ENCODE data around the gene AQP10.
"Not testable (repeated sequence)": the region's sequence is repeated elsewhere in the genome, so short reads cannot be mapped to it uniquely, and the experiment has no call there.

AQP10 gene

GRCh38 chr1:154295408-154296235 lies 25.3 kb upstream of the AQP10 start:
- DNase-seq (ENCODE audit: low read depth), result no peak
- TF ChIP-seq CTCF (IDR thresholded peaks at IDR 0.05; ENCODE audit: low read depth, low read length, missing control alignments), result no peak
- no peak overlapping the region for H3K4me3 ChIP-seq (ENCODE audit: low read depth, low read length)

- DNase-seq (ENCODE audit: low read depth), result no peak
- TF ChIP-seq CTCF (IDR thresholded peaks at IDR 0.05; ENCODE audit: low read depth, low read length, missing control alignments), result no peak
- H3K4me3 ChIP-seq (ENCODE audit: low read depth, low read length), result no peak overlapping the region
These were observed 19.3 kb upstream of the AQP10 start for GRCh38 chr1:154301582-154301981.

DNA sequence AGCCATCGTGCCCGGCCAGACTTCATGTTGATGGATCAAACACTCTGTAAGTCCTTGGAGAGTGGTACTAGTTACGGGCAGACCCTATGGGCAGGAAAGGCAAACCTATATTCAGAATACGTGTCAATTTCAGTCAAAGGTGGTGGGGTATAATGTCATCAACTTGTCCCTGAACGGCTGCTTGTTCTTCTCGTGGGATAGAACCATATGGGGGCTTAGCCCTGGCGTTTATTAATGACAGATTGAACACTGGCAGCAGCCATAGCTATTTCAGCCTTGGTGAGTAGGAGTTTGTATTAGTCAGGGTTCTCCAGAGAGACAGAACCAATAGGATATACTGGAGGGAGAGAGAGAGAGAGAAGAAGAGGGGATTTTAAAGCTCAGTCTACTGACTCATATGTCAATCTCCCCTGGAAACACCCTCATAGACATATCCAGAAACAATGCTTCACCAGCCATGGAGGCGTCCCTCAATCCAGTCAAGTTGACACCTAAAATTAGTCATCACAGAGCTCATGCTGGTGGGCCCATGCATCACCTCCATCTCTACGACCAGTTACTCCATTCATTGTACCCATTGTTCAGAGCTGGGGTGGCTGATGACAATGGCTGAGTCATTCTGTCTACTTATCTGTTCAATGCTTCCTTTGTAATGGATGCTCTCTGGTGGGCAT lies 16.1 kb upstream of the AQP10 start:
- H3K4me3 ChIP-seq (ENCODE audit: low read depth, low read length), result no peak overlapping the region
- no peak for TF ChIP-seq CTCF (IDR thresholded peaks at IDR 0.05; ENCODE audit: low read depth, low read length, missing control alignments)
- DNase-seq (ENCODE audit: low read depth), result no peak

DNA sequence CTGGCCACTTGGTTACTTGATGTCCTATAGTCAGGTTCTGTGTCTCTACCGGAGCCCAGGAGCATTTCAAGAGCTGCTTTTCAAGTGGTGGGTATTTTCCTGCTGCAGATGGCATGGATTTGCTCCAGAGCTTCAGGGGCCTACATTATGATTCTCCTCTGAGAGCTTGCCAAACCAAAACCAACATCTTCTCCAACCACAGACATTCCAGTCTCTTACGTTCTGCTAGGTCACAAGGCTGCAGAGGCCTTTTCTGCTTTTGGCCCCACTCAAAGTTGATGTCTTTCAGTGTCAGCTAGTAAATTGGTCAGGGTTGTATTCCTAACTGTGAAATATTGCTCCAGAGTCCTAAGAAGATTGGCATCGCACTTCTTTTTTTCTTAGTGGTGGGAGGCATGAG lies 14.7 kb upstream of the AQP10 start:
- no peak for TF ChIP-seq CTCF (IDR thresholded peaks at IDR 0.05; ENCODE audit: low read depth, low read length, missing control alignments)
- no peak for DNase-seq (ENCODE audit: low read depth)
- H3K4me3 ChIP-seq (ENCODE audit: low read depth, low read length), result no peak overlapping the region

GRCh38 chr1:154307670-154308270 lies 13.1 kb upstream of the AQP10 start:
- H3K4me3 ChIP-seq (ENCODE audit: low read depth, low read length); DNase-seq (ENCODE audit: low read depth): not testable (repeated sequence)

DNA sequence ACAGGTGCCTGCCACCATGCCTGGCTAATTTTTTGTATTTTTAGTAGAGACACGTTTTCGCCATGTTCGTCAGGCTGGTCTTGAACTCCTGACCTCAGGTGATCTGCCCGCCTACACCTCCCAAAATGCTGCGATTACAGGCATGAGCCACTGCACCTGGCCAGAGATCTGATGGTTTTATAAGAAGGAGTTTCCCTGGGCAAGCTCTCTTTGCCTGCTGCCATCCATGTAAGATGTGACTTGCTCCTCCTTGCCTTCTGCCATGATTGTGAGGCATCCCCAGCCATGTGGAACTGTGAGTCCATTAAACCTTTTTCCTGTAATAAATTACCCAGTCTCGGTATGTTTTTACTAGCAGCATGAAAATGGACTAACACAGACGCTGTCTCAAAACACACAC lies 11.8 kb upstream of the AQP10 start:
- not testable (repeated sequence) for H3K4me3 ChIP-seq (ENCODE audit: low read depth, low read length); DNase-seq (ENCODE audit: low read depth)

GRCh38 chr1:154312229-154313065 lies 8.4 kb upstream of the AQP10 start:
- not testable (repeated sequence) for H3K4me3 ChIP-seq (ENCODE audit: low read depth, low read length); DNase-seq (ENCODE audit: low read depth)

DNA sequence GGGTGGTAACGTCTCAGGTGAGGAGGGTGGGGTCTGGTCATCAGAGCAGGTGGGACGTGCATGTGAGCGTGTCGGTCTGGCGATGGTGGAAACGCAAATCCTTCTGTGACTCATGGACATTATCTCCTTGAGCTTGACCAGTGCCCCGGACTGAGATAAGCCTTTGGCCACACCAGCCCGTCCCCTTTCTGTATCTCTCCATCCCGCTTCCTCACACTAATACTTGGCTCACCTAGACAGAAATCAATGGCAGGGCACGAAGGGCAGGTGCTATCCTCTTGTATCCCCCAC lies 7.9 kb upstream of the AQP10 start:
- no peak for DNase-seq (ENCODE audit: low read depth)
- H3K4me3 ChIP-seq (ENCODE audit: low read depth, low read length), result no peak overlapping the region
- no peak for TF ChIP-seq CTCF (IDR thresholded peaks at IDR 0.05; ENCODE audit: low read depth, low read length, missing control alignments)

DNA sequence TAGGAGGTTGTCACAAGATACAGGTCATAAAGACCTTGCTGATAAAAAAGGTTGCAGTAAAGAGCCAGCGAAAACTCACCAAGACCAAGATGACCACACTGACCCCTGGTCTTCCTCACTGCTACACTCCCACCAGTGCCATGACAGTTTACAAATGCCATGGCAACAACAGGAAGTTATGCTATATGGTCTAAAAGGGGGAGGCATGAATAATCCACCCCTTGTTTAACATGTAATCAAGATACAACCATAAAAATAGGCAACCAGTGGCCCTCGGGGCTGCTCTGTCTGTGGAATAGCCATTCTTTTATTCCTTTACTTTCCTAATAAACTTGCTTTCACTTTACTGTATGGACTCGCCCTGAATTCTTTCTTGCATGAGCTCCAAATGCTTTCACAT lies 6.7 kb upstream of the AQP10 start:
- H3K4me3 ChIP-seq (ENCODE audit: low read depth, low read length); DNase-seq (ENCODE audit: low read depth): not testable (repeated sequence)
